HL-60 (cell line): ENCODE measurements around the gene XRCC3.

Source experiments
- DNase-seq, 2 experiments: peaks; one replicate each; pipeline ENCODE4 v3.0.0-alpha.2; 2010 to 2020; ENCODE audit warnings: low read depth in 1 of 2, low spot score in 1 of 2
- H3K27ac ChIP-seq: fragments of 250-450 bp; sonication (Bioruptor Pico); replicated peaks from 2 replicates; pipeline ENCODE4 v1.5.1; 2020; ENCODE audit warnings: mild to moderate bottlenecking, moderate library complexity
- H3K27me3 ChIP-seq: fragments of 250-450 bp; sonication (Bioruptor Pico); 2 replicates; pipeline ENCODE4 v1.5.1; 2021; ENCODE audit warnings: mild to moderate bottlenecking, moderate library complexity; ENCODE audit not compliant: insufficient read depth, poor library complexity, severe bottlenecking
- H3K4me3 ChIP-seq: replicated peaks from 2 replicates; pipeline ENCODE4 v1.5.1; 2011; ENCODE audit warnings: mild to moderate bottlenecking, control low read depth, low read length; ENCODE audit not compliant: insufficient read depth
- GABPA ChIP-seq: IDR thresholded peaks from 2 replicates; pipeline ENCODE4 v1.6.1; 2012; ENCODE audit warnings: low read depth
- POLR2AphosphoS5 ChIP-seq: IDR thresholded peaks from 2 replicates; pipeline ENCODE4 v1.6.1; 2012; ENCODE audit warnings: low read depth
- SPI1 ChIP-seq: IDR thresholded peaks from 2 replicates; pipeline ENCODE4 v1.6.1; 2012; ENCODE audit warnings: low read depth, mild to moderate bottlenecking, borderline replicate concordance
- TF ChIP-seq, protein P1 (sequence below): IDR thresholded peaks from 2 replicates; pipeline ENCODE4 v1.6.1; 2012; ENCODE audit warnings: low read depth; ENCODE audit not compliant: insufficient replicate concordance
- TF ChIP-seq, protein P2 (sequence below): IDR thresholded peaks from one replicate; pipeline ENCODE4 v1.5.1; 2011; ENCODE audit warnings: low read length, control low read depth, inconsistent platforms; ENCODE audit not compliant: insufficient read depth

Gene XRCC3

DNA sequence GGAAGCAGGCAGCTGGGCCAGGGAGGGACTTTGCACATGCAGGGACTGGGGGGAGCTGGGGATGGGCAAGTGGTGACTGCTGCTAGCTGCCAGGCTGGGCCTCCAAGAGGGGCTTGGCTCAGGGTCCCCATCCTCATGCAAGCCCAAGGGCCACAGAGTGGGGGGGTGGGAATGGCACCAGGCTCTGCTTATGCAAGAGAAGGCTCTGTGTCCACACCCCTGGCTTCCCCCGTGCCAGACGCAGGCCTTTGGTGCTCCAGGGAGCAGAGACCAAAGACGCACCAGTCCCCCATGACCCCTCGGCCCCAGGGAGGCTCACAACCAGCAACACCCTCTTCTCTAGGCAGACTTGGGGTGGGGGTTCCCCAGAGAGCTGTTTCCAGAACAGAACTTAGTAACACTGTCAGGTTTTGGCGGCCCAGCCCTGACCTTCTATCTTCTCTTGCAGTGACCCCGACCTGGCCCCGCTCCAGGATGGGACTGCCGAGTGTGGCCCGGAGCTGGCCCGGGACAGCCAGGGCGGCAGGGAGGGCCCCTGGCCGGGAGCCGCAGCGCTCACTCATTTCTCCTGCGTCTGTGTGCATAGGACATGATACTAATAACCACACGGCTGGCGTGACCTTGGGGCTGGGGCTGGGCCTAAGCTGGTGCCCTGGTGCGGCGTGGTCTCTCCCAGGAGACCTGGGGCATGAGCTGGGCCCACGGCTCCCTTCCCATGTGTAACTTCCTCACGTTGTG, 14.3 kb downstream of the XRCC3 start:
- no peak for DNase-seq
- H3K4me3 ChIP-seq, result no peak overlapping the region
- TF ChIP-seq GABPA, result no peak
- no peak for TF ChIP-seq POLR2AphosphoS5
- TF ChIP-seq SPI1, result no peak
- TF ChIP-seq, protein P1, sequence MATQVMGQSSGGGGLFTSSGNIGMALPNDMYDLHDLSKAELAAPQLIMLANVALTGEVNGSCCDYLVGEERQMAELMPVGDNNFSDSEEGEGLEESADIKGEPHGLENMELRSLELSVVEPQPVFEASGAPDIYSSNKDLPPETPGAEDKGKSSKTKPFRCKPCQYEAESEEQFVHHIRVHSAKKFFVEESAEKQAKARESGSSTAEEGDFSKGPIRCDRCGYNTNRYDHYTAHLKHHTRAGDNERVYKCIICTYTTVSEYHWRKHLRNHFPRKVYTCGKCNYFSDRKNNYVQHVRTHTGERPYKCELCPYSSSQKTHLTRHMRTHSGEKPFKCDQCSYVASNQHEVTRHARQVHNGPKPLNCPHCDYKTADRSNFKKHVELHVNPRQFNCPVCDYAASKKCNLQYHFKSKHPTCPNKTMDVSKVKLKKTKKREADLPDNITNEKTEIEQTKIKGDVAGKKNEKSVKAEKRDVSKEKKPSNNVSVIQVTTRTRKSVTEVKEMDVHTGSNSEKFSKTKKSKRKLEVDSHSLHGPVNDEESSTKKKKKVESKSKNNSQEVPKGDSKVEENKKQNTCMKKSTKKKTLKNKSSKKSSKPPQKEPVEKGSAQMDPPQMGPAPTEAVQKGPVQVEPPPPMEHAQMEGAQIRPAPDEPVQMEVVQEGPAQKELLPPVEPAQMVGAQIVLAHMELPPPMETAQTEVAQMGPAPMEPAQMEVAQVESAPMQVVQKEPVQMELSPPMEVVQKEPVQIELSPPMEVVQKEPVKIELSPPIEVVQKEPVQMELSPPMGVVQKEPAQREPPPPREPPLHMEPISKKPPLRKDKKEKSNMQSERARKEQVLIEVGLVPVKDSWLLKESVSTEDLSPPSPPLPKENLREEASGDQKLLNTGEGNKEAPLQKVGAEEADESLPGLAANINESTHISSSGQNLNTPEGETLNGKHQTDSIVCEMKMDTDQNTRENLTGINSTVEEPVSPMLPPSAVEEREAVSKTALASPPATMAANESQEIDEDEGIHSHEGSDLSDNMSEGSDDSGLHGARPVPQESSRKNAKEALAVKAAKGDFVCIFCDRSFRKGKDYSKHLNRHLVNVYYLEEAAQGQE, result no peak
- TF ChIP-seq, protein P2, sequence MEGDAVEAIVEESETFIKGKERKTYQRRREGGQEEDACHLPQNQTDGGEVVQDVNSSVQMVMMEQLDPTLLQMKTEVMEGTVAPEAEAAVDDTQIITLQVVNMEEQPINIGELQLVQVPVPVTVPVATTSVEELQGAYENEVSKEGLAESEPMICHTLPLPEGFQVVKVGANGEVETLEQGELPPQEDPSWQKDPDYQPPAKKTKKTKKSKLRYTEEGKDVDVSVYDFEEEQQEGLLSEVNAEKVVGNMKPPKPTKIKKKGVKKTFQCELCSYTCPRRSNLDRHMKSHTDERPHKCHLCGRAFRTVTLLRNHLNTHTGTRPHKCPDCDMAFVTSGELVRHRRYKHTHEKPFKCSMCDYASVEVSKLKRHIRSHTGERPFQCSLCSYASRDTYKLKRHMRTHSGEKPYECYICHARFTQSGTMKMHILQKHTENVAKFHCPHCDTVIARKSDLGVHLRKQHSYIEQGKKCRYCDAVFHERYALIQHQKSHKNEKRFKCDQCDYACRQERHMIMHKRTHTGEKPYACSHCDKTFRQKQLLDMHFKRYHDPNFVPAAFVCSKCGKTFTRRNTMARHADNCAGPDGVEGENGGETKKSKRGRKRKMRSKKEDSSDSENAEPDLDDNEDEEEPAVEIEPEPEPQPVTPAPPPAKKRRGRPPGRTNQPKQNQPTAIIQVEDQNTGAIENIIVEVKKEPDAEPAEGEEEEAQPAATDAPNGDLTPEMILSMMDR, result no peak
- H3K27ac ChIP-seq, result no peak overlapping the region
- H3K27me3 ChIP-seq, result no peaks in the 10 kb centered on the region

DNA sequence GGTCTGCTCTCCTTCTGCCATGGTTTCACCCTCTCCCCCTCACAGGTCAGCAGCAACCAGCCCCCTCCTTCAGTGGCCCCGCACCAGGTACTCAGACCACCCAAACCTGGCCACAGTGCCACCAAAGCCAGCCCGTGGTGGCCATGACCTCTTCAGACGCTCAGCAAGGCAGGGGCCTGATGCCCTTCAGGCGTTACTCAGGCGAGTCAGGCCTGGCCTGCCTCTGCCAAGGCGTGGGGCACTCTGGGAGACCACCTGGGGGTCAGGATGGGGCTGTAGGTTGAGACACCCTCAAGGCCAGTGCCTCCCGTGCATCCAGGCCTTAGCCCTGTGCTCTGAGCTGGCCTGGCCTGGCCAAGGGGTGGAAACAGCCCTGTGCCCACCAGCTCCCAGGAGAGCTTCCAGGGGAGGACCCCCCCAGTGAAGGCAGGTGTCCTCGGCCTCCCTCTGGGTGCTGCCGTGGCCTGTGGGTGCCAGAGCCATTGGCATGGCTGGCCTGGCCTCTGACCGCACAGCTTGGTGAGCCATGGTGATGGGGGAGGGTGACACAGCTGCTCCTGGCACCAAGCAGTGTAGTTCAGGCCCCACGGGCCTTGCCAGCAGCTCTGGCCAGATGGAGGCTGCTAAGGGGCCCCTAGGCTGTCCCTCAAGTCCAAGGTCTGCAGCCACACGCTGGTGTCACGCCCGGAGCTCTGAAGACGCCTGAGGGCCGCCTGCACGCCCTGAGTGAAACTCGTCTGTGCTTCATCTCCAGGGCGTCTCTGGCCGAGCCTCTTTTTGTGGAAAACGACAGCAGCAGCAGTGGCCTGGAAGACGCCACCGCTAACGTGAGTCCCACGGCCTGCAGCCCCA, 15.1 kb downstream of the XRCC3 start:
- TF ChIP-seq, protein P2, result no peak
- TF ChIP-seq SPI1 (no peak), POLR2AphosphoS5 (no peak; the same call in none of the 2 replicates), GABPA (no peak)
- TF ChIP-seq, protein P1, result no peak
- DNase-seq, result no peak
- H3K27ac ChIP-seq, result no peak overlapping the region

DNA sequence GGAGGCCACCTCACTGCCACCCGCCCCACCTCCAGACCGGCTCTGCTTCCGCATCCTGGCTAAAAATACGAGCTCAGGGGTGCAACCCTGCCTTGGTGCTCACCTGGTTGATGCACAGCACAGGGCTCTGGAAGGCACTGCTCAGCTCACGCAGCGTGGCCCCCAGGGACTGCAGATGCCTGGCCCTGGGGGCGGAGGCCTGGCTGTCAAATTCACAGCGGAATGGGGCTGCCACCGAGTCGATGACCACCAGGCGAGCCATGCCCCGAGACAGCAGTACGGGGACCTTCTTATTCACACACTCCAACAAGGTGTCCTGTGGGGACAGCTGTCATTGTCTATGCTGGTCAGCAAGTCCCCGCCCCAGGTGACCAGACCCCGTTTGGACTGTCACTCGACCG, 16.0 kb downstream of the XRCC3 start:
- H3K27ac ChIP-seq, result no peak overlapping the region
- no peak overlapping the region for H3K4me3 ChIP-seq
- TF ChIP-seq, protein P1, result no peak
- no peaks in the 10 kb centered on the region for H3K27me3 ChIP-seq
- no peak for DNase-seq

More for the DNA sequence above, 15.1 kb downstream of the XRCC3 start:
- Histone ChIP-seq H3K4me3 (no peak overlapping the region), H3K27me3 (no peaks in the 10 kb centered on the region)
